T-helper 2 cell treated with Interferon-gamma antibody and Interleukin-4, amounts not matched to agents 5 μg/mL and 100 μg/mL, for 36 hours (primary cell): ENCODE measurements around the gene ASTN2.
A peak's percentile ranks its signal among the peaks of the same experiment; 100 is the strongest.

Experiments used
- DNase-seq: peaks from one replicate; pipeline ENCODE4 v3.0.0; 2021; ENCODE audit warnings: low spot score
- H3K27ac Mint-ChIP-seq: one replicate; pipeline ENCODE4 v1.8.0; 2021; ENCODE audit warnings: mild to moderate bottlenecking, mixed read lengths
- H3K27me3 Mint-ChIP-seq: one replicate; pipeline ENCODE4 v1.8.0; 2021; ENCODE audit warnings: low read depth, mixed read lengths
- H3K36me3 Mint-ChIP-seq: one replicate; pipeline ENCODE4 v1.8.0; 2021; ENCODE audit warnings: low read depth, mixed read lengths
- H3K4me1 Mint-ChIP-seq: one replicate; pipeline ENCODE4 v1.8.0; 2021; ENCODE audit warnings: low read depth, mixed read lengths
- H3K4me3 Mint-ChIP-seq: one replicate; pipeline ENCODE4 v1.8.0; 2022; ENCODE audit warnings: mild to moderate bottlenecking, moderate library complexity, mixed read lengths
- H3K9me3 Mint-ChIP-seq: one replicate; pipeline ENCODE4 v1.8.0; 2021; ENCODE audit warnings: mixed read lengths

ASTN2 gene

GRCh38 chr9:116749176-116749575 lies 665.7 kb downstream of the ASTN2 start:
- H3K4me1 Mint-ChIP-seq, result no peaks in the 10 kb centered on the region
- H3K27me3 Mint-ChIP-seq, result no peaks in the 10 kb centered on the region
- H3K4me3 Mint-ChIP-seq, result no peak overlapping the region
- H3K27ac Mint-ChIP-seq, result no peak overlapping the region
- no peaks in the 10 kb centered on the region for H3K36me3 Mint-ChIP-seq
- no peak for DNase-seq
- H3K9me3 Mint-ChIP-seq, result no peaks in the 10 kb centered on the region

DNA sequence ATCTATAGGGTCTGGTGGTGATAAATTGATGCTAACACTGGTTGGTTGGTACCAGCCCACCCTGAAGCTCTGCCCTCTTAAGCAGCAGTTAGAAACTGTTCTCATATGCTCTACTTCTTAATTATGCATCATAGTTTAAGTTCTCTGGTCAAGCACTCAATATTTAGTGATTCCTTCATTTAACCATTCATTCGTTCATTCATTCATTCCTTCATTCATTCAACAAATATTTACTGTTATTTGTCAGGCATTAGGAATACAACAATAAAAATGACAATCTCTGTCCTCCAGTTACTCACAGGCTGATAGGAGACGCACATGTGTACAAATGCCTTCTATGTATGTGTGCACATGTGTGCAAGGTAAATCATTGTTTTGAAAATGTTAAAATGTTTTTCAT lies 673.1 kb downstream of the ASTN2 start:
- Mint-ChIP-seq H3K4me3 (no peak overlapping the region), H3K36me3 (no peaks in the 10 kb centered on the region), H3K27ac (no peak overlapping the region), H3K4me1 (no peaks in the 10 kb centered on the region), H3K9me3 (no peaks in the 10 kb centered on the region), H3K27me3 (no peaks in the 10 kb centered on the region)
- no peak for DNase-seq

GRCh38 chr9:116741086-116741740 lies 673.6 kb downstream of the ASTN2 start:
- Mint-ChIP-seq H3K4me3 (no peak overlapping the region), H3K4me1 (no peaks in the 10 kb centered on the region), H3K36me3 (no peaks in the 10 kb centered on the region)

DNA sequence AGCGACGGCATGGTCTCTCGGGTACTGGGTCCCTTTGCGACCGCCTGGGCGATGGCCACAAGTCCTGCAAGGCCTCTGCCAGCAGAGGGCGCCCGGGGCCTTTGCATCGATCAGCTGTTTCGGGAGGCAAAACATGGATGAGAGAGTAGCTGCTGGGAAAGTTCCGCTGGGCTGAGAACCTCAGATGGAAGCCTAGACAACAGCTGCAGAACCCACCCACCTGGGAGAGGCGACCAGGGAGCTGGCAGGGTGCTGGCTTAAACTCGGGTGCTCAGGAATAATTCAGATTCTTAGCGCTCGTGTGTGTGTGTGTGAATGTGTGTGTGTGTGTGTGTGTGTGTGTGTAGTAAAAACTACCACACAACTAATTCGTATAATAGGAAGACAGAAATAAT lies 677.7 kb downstream of the ASTN2 start:
- no peaks in the 10 kb centered on the region for H3K9me3 Mint-ChIP-seq
- H3K36me3 Mint-ChIP-seq, result no peaks in the 10 kb centered on the region
- H3K4me1 Mint-ChIP-seq, result no peaks in the 10 kb centered on the region
- DNase-seq, result peak; percentile 43
- H3K27me3 Mint-ChIP-seq, result no peaks in the 10 kb centered on the region
- H3K4me3 Mint-ChIP-seq, result no peak overlapping the region
- H3K27ac Mint-ChIP-seq, result no peak overlapping the region

More at GRCh38 chr9:116741086-116741740, 673.6 kb downstream of the ASTN2 start:
- Mint-ChIP-seq H3K27ac (no peak overlapping the region), H3K9me3 (no peaks in the 10 kb centered on the region), H3K27me3 (no peaks in the 10 kb centered on the region)
- DNase-seq, result no peak

DNA sequence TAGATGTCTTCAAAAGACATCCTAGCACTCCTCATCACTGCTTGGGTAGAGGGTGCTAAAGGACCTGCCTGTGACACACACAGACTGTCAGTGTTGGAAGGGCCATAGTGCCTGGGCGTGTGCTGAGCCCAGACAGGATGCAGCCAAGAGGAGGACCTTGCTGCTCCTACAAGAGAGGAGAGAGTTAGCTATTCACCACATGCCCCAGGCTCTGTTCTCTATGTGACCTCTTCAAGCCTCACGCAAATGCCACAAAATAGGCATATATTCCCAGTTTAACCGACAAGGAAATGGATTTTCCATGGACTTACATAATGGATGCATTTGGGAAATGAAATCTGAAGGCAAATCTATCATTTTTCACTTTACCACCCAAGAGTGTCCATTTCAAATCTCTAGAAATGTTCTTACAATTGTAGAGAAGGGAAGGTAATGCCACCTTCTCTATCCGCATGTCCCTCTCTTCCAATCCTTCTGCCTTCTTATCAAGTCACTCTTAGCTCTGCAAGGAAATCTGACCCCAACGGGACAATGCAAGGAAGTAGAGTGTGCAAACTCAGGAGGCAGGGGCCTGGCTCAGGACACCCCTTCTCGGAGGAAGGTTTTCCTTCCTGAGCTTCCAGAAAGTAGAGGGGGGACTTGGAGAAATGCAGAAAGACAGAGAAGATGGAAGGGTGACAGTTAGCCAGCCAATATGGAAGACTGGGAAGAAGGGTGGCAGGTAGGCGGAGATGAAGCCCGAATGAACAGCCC lies 678.3 kb downstream of the ASTN2 start:
- Mint-ChIP-seq H3K27ac (no peak overlapping the region), H3K27me3 (no peaks in the 10 kb centered on the region), H3K36me3 (no peaks in the 10 kb centered on the region), H3K9me3 (no peaks in the 10 kb centered on the region), H3K4me1 (no peaks in the 10 kb centered on the region), H3K4me3 (no peak overlapping the region)
- DNase-seq, result no peak

DNA sequence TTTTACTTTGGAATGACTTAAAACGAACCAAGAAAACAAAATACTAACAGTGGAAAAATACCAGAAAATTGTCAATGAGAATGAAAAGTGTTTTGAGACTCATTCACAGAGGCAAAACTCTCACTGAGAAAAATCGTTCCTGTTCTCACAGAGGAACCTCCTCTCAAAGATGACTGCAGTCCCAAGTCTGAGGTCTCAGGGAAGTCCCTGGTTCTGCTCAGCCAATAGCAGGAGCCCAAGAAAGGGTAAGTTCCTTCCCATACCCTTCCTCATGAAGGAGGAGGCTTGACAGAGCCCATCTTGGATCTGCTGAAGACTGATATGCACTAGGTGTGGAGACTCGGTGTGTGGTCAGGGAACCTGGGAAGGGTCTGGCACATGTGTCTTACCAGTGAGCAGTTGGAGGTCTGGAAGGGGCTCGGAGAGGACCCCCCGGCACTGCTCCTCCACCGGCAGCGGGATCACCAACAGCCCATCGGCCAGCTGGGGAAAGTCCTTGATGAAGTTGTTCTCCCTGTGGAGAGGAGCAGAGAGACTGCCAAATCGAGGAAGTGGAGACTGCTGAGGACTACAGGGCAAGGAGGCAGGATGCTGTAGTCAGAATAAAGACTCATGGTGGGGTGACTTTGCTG lies 681.7 kb downstream of the ASTN2 start:
- Mint-ChIP-seq H3K27ac (no peak overlapping the region), H3K36me3 (no peaks in the 10 kb centered on the region), H3K27me3 (no peaks in the 10 kb centered on the region), H3K4me3 (no peak overlapping the region), H3K4me1 (no peaks in the 10 kb centered on the region), H3K9me3 (no peaks in the 10 kb centered on the region)
- DNase-seq, result no peak

GRCh38 chr9:116726602-116727001 lies 688.3 kb downstream of the ASTN2 start:
- no peaks in the 10 kb centered on the region for H3K27me3 Mint-ChIP-seq
- no peak overlapping the region for H3K27ac Mint-ChIP-seq
- H3K4me1 Mint-ChIP-seq, result no peaks in the 10 kb centered on the region
- no peak overlapping the region for H3K4me3 Mint-ChIP-seq
- no peaks in the 10 kb centered on the region for H3K9me3 Mint-ChIP-seq
- H3K36me3 Mint-ChIP-seq, result no peaks in the 10 kb centered on the region
- no peak for DNase-seq

DNA sequence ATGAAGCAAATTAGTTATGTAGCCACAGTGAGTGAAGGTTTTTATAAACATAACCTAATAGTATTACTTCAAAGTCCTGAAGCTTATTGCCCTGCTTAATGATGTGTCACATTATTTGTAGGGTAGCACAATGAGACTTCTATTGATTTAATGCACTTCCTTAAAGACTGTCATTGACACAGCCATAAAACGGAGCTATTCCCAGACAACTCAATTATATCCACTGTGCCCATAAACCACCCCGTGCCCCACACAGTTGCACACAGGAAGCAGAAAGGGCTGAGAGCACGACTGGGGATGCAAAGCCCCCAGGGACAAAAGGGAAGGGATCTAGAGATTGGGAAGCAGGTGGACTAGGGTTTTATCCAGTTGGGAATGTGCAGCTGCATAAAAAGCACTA lies 690.7 kb downstream of the ASTN2 start:
- no peaks in the 10 kb centered on the region for H3K4me1 Mint-ChIP-seq
- H3K27me3 Mint-ChIP-seq, result peaks cover 3% of the 10 kb centered on the region
- H3K36me3 Mint-ChIP-seq, result no peaks in the 10 kb centered on the region

DNA sequence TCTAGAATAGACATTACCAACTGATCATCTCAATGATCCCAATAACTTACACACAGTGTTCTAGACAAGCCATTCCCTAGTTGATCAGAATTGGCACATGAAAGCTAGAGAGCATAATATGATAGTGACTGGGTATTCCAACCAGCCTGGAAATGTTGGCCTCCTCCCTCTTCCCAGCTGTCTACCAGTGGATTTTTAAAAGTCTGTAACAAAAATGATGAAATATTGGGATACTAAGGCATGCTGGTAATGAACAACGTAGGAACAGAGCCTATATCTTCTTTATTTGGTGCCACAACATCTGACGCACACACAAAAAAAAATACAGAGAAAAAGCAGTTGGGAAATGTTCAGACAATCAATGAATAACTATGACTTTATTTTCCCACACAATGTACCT lies 692.9 kb downstream of the ASTN2 start:
- DNase-seq, result no peak
- peaks cover 3% of the 10 kb centered on the region for H3K27me3 Mint-ChIP-seq
- no peak overlapping the region for H3K27ac Mint-ChIP-seq
- no peaks in the 10 kb centered on the region for H3K36me3 Mint-ChIP-seq
- no peak overlapping the region for H3K4me3 Mint-ChIP-seq
- H3K4me1 Mint-ChIP-seq, result no peaks in the 10 kb centered on the region
- no peaks in the 10 kb centered on the region for H3K9me3 Mint-ChIP-seq

More for the DNA sequence above, 690.7 kb downstream of the ASTN2 start:
- Mint-ChIP-seq H3K9me3 (no peaks in the 10 kb centered on the region), H3K4me3 (no peak overlapping the region), H3K27ac (no peak overlapping the region)
- no peak for DNase-seq

DNA sequence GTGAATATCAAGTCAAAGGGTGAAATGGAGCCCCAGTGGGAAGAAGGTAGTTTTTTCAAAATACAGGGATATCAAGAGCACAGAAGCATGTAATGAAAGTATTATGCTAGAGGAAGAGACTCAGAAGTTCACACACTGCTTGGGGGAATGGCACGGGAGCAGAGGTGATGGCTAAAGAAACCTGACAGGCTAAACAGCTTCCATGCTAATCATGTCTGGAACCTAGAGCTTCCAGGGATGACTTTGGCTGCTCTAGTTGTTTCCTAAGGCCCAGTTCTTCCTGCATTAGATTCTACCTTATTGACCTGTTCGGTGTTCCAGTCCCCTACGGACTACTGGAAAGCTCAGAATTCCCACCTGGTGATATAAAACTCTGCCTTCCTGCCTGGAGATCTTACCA lies 693.4 kb downstream of the ASTN2 start:
- Mint-ChIP-seq H3K9me3 (no peaks in the 10 kb centered on the region), H3K4me3 (no peak overlapping the region), H3K27me3 (peaks cover 3% of the 10 kb centered on the region), H3K36me3 (no peaks in the 10 kb centered on the region), H3K4me1 (no peaks in the 10 kb centered on the region), H3K27ac (no peak overlapping the region)
- DNase-seq, result no peak

GRCh38 chr9:116720111-116720510 lies 694.7 kb downstream of the ASTN2 start:
- H3K9me3 Mint-ChIP-seq, result no peaks in the 10 kb centered on the region
- H3K27ac Mint-ChIP-seq, result no peak overlapping the region
- peaks cover 3% of the 10 kb centered on the region for H3K27me3 Mint-ChIP-seq
- no peak for DNase-seq
- H3K4me3 Mint-ChIP-seq, result no peak overlapping the region
- H3K36me3 Mint-ChIP-seq, result no peaks in the 10 kb centered on the region
- no peaks in the 10 kb centered on the region for H3K4me1 Mint-ChIP-seq

DNA sequence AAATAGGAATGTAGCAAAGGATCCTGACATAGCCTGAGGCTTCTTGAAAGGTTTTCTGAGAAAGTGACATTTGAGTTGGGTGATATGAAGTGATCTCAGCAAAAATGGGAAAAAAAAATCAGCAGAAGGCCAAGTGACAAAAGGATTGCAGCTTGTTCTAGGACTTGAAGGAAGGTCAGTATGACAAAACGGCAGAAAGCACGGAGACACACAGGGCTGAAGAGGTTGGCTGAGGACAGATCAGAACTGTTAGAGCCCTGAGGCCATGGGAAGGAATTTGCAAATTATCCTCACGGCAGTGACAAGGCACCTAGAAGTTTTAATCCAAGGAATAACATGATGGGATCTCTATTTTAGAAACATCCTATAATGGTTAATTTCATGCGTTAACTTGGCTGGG lies 696.7 kb downstream of the ASTN2 start:
- no peaks in the 10 kb centered on the region for H3K36me3 Mint-ChIP-seq
- peaks cover 3% of the 10 kb centered on the region for H3K27me3 Mint-ChIP-seq
- no peak overlapping the region for H3K4me3 Mint-ChIP-seq
- no peak for DNase-seq
- no peak overlapping the region for H3K27ac Mint-ChIP-seq
- no peaks in the 10 kb centered on the region for H3K9me3 Mint-ChIP-seq
- H3K4me1 Mint-ChIP-seq, result no peaks in the 10 kb centered on the region

- Mint-ChIP-seq H3K4me1 (no peaks in the 10 kb centered on the region), H3K27me3 (peaks cover 3% of the 10 kb centered on the region), H3K27ac (no peak overlapping the region), H3K36me3 (no peaks in the 10 kb centered on the region), H3K4me3 (no peak overlapping the region), H3K9me3 (no peaks in the 10 kb centered on the region)
- DNase-seq, result no peak
Observed at GRCh38 chr9:116717150-116717549, 697.7 kb downstream of the ASTN2 start.

DNA sequence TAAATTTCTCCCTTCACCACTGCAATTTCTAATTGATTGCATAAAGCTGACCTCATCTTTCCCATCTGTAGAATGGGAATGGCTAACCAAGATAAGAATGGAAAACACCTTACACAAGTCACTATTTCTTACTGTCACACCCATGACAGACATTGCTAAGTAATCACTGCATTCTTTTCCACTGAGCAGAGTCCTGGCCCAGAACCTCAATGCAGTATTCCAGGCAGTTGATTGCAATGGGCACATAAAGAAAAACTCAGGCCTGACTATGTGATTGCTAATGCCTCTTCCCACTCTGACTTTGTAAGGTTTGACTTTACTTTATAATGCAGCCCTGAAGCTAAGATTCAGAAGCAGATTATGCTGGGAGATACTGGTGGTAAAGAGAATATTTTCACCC lies 698.4 kb downstream of the ASTN2 start:
- Mint-ChIP-seq H3K9me3 (no peaks in the 10 kb centered on the region), H3K36me3 (no peaks in the 10 kb centered on the region), H3K4me3 (no peak overlapping the region), H3K27ac (no peak overlapping the region), H3K27me3 (peaks cover 3% of the 10 kb centered on the region), H3K4me1 (no peaks in the 10 kb centered on the region)
- no peak for DNase-seq
